HG03280 (cell line): ENCODE results near the gene ADK.
"Not testable (repeated sequence)": the region's sequence is repeated elsewhere in the genome, so short reads cannot be mapped to it uniquely, and the experiment has no call there.

ENCODE experiments used
- ATAC-seq: cut with Tn5 transposase; IDR thresholded peaks from one replicate; pipeline ENCODE4 v1.9.1; 2021; ENCODE audit warnings: mild to moderate bottlenecking, moderate library complexity; ENCODE audit not compliant: unreplicated experiment

Gene ADK

DNA sequence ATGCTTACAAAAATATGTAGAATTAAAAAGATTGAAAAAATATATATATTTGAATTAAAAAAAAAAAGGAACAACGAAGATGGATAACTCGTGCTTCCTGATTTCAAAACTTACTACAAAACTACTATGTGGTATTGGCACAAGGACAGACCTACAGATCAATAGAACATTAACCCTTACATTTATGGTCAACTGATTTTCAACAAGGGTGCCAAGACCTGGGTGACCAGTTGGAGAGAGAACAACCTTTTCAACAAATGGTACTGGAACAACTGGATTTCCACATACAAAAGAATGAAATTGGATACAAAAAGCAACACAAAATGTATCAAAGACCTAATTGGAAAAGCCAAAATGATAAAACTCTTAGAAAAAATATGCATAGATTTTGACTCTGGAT, 10.5 kb upstream of the ADK start:
- no peak for ATAC-seq

DNA sequence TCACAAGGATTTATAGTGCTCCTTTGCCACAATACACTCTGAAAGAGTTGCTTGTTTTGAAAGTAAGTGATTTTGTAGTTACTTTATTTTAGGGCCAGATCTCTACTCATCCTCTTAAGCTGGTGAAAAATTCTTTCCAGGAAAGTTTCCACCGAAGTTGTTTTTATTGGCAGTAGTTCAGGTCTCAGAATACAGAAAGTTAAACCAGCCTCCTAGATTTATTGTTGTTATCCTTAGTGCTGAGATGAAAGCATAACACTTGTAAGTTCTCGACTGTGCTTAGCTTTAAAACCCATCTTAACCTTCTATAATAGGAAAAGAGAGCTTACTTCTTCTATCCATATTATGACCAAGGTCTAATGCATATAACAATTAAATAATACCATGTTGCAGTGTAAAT, 5.9 kb upstream of the ADK start:
- ATAC-seq, result no peak

DNA sequence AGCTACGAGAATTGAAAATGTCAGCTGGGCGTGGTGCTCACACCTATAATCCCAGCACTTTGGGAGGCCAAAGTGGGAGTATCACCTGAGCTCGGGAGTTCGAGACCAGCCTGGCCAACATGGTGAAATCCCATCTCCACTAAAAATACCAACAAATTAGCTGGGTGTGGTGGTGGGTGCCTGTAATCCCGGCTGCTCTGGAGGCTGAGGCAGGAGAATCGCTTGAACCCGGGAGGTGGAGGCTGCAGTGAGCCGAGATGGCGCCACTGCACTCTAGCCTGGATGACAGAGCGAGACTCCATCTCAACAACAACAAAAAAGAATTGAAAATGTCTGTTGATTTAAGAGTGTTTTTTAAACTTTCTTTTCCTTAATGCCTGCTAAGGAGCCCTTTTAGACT, 4.0 kb upstream of the ADK start:
- not testable (repeated sequence) for ATAC-seq

DNA sequence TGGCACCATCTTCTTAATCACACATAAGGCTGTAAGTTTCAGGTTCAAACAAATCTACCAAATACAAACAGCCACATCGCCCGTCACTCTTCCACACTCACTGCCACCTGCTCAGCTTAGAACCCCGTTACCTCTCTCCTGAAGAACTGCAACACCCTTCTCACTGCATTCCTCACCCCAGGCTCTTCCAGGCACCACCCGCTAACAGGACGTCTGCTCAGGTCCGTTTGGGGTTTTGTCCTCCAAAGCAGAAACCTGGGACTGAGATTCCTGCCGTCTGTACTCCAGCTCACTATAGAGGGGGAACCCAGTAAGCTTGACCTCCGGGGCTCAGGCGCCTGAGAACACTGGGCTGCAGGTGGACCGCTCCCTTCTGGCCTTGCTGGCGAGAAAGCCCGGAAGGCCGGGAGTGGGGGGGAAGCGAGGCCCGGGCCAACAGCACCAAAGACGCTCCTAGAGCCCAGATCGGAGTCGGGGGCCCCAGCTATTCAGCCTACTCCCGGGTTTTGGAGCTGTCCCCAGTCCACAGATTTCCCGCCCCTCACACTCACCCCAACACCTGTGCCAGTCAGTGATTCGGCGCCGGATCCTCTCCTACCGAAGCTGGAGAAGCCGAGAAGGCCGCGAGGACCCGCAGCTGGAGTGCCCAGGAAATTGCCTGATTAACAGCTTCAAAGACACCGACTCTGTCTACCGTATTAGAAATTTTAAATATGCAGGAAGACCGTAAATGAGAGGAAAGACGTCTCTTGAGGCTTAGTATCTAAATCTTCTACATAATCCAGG, 624 bp upstream of the ADK start, which contains the start of gene AP3M1:
Gene AP3M1 (minus strand): TSS at position 625 of the 786 bp plus-strand sequence. CDS start 12,449 bp downstream, outside the sequence.
- peak; percentile 38 for ATAC-seq

DNA sequence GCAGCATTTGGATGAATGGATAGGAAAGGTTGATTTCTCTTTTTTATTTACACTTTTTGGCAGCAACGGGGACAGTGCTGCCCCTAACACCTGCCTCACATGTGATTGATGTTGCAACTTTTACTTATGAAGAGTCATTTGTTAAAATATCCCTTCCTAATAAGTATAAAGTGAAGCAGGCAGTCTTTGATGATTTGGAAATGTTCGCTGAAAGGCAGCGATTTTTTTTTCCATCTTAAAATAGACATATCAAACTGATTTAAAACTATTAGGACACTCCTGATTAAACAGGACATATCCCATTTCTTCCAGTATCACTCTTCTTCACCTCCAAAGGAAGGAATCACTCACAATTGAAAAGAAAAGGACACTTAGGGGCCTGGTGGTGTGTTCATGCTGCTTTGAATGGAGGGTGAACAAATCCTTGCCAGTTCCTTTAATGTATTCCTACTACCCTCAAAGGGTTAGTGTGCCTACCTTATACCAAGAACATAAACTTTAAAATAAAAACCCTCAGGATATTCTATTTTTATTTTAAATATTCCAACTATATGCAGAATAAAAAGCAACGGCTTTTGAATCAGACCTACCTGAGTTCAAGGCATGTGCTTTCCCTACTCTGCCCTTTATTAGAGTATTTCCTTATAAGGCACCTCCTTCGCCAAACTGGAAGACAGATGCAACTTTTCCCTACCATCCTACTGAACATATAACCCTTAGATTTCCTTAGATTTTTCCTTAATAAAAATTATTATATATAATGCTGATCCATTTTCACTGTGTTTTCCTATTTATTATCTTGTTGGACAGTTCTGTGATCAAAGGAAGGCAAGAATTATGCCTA, 1.1 kb downstream of the ADK start:
- no peak for ATAC-seq

DNA sequence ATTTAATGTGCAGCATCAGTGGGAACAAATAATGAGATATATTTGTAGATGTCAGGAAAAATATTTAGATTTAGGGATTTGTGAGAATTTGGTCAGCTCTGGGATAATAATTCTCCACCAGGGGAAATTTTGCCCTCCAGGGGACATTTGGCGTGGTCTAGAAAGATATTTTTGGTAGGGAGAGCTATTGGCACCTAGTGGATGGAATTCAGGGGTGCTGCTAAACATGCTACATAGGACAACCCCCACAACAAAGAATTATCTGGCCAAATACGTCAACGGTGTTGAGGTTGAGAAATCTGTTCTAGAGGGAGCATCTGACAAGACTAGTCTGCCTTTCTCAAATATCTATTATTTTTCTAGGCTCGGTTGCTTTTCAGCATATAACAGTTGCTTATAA, 2.1 kb downstream of the ADK start:
- ATAC-seq, result no peak

DNA sequence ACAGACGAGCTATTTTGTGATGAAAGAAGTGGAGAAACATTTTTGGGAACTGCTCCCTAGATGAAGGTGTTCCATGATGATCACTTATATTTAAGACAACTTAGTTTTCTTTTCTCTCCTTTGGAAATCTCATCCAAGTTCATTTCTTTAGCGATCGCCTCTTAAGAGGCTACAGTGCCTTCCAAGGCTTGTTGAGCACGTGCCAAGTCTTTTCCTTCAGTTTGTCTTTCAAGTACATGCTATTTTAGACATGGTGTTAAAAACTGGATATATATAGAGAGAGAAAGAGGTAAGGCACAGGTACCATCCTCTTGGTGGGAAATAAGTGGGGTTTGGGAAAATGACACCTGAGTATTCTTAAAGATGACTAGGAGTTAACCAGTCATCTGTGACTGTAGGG, 2.7 kb downstream of the ADK start:
- no peak for ATAC-seq

DNA sequence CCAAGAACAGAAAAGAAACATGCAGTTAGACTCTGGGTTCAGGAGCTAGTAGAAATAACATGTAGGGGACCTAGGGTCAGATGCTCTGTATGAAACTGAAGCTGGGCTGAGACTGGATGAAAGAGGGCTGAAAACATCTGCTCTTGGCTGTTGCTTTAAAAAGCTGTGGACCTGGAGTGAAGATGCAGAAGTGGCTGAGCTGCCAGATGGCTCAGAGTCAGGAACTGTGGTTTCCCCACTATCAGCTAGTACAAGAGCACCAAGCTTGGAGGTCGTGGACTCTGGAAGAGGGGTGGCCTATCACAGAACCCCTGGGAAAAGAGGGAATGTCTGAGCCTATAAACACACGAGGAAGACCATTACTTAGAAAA, 5.9 kb downstream of the ADK start:
- ATAC-seq, result no peak

DNA sequence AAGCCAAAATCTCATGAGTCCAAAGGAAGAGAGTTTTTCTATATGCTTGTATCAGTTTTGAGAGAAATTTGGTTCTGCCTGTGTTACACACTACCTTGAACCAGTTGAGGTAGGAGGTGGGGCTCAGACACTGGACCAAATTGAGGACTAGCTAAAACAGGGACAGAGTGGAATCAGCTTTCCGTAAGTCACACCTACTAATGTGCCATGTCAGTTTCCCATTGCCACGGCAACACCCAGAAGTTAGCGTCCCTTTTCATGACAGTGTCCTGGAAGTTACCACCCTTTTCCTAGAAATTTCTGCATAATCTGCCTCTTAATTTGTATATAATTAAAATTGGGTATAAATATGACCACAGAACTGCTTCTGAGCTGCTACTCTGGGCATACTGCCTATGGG, 9.0 kb downstream of the ADK start:
- no peak for ATAC-seq

DNA sequence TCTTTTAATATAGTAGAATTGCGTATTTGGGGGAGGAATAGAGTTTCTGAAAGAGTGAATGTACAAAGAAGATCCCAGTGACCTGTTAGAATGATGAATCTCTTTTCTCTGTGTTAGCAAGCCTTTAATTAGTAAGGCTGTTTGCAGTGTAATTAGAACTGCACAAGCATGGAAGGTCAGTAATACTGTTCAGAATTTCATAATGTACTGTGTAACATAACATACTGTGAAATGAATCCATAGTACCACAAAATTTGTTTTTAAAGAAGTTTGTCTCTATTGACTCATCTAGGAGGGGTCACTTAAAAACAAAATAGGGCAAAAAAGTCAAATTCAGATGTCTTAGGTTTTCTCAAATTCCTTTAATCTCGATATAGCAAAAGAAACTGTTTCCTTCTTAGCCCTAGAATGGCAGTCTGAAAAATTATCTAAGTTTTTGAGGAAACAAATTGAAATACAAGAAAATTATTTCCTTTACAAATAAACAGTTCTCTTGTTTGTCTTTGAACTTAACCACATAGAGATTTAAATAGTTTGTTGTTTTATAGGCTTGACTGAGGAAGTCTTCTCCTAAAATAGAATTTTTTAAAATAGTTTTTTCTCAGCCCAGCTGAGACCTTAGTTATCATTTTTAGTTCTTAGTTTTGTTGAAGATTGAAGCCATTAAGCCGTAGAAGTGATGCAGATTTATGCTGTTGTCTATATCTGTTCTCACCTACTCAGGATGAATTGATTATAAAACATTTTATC, 12.5 kb downstream of the ADK start:
- no peak for ATAC-seq

DNA sequence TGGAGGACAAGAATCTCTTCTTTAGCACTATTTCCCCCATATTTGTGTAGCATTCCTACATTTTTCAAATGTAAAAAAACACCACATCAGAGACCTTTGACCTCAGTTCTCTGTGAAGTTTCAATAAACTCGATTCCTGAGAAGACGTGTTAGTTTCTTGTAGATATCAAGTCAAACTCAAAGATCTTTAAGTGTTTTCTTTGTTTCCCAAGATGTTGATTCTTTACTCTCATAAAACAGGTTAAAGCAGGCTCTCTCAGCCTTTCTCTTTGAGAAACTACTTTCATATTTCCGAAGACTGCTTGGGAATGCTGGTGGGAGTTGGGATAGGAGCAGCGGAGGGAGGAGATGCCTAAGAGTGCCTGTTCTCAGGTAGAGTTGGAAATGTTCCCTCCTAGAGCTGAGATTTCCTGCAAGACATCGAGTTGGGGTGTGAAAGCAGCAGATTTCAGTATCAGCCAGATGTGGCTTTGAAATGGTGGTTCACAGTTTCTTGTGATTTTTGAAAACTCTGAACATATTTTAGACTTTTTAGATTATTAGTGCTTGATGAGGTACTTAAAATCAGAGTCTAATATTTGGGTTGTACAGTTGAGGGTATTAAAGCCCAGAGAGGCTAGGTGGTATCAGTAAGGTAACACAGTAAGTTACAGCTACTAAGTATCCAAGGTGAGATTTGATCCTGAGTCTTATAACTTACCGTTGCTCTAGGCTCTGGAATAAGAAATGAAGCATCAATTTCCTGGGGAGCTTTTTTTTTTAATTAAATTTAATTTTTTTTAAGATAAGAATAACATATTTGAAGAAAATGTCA, 13.9 kb downstream of the ADK start:
- ATAC-seq, result no peak

DNA sequence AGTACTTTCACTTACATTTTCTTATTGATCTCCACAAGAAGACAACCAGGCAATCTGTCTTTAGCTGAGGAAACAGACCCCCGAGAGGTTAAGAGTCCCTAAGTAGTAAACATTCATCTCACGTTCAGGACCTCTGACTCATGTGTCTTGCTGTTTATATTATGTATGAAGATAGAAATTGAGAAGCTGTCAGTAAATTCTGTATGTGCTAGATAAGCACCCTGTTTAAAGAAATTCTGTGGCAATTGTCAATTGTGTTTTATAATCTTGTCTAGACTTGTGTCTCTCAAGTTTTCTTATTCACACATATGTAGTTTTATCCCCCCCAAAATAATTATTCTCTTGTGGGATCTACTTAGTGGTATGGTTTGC, 14.5 kb downstream of the ADK start:
- no peak for ATAC-seq

DNA sequence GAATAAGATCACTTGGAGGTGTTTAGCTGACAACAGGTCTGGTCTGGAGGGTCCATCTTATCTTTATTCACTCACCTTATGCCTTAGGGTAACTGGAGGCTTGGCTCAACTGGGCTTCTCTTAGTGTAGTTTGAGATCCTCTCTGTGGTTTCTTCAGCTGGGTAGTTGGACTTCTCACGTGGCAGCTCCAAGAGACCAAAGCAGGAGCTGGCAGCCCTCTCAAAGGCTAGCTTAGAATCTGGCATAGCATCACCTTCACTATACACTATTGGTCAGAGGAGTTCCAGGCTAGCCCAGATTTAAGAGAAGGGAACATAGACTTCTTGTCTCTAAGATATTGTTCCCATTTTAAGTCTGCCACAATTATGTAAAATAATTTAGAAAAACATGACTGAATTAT, 16.4 kb downstream of the ADK start:
- ATAC-seq, result no peak

DNA sequence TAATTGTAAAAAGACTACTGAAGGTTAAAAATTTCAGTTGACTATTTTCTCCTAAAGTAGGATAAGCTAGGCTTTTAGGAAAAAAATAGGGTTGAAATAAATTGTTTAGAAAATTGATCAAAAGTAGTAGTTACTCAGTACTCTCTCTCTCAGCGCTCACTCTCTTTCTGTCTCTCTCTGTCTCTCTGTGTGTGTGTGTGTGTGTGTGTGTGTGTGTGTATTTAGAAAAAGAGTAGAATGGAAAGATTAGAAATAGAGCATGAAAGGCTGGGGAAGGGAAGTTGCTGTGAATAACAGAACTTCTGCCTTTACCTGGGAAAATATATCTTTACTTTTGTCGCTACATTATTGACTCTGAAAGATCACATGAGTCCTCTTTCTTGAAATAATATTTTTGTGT, 20.6 kb downstream of the ADK start:
- no peak for ATAC-seq

DNA sequence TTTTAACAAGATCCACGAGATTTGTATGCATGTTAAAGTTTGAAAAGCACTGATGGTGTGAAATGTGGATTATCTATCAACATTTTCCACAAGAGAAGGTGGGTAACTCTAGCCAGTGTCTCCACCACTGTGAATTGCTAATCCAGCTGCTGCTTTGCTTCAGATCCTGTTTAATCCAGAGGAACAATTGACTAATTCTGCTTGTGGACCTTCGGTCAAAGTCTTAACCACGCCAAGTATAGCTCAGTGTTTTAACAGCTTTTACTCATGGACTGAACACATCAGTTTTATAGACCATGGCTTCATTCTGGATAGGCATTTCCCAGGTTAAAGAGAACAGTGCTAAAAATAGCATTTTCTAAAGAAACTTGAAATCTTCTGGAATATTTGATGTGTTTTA, 23.5 kb downstream of the ADK start:
- no peak for ATAC-seq

DNA sequence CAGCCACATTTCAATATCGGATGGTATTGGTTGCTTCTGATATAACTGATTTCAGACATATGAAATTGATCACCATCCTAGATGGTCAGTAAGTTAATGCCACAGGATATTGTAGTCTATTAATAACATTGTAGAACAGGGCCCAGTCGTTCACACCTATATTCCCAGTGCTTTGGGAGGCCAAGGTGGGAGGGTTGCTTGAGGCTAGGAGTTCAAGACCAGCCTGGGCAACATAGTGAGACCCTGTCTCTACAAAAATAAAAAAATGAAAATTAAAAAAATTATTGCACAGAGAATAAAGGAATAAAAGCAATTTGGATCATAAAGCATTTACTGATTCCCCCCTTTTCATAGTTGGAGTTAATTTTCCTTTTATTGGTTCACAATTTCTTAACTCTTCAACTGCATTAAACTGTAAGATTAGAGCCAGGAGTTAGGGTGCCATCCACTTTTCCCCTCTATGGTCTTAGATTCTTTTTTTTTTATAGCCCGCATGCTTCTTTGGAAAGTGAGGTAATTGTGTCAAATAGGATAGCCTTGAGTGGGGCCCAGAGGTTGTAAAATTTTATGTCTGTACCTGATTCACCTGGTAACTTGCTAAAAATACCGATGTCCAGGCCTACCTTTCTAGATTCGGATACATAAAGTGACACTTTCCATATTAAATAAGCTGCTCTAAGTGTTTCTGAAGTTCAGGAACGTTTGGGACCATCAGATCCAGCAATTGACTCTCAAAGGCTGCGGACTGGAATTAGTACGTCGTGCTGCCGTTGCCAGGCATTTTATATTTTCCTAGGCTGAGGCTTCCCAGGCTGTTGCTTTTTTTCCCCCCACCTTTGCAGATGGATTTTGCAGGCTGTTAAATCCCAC, 24.7 kb downstream of the ADK start:
- no peak for ATAC-seq

DNA sequence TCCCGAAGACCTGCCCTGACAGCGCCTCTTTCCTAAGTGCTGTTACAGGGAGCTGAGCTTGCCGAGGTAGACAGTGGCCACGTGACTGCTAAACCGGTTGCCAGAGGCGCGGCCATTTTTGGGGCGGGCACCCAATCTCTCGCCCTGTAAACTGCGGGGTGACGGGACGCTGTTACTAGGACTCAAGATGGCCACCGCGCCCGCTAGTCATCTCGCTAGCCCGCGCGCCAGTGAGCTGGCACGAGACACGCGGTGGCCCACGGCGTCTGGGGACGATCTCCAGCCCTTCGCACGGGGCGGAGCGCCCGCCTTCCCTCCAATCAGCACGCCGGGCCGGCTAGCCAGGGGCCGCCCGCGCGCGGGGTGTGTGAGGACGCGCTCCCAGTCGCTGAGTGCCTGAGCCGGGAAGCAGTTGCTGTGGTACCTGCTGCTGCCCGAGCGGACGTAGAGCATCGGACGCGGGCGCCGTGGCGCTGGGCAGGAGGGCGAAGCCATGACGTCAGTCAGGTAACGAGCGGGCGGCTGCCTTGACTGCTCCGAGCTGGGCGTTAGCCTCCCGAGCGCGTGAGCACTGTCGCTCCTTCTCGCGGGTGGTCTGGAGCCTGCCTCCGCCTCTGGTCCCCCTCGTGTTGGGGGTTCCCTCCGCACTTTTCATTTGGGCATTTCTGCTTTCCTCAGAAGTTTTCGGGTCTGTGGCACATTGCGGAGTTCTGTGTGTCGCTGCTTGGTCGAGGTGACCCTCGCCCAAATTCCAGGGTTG, 25.5 kb downstream of the ADK start:
- ATAC-seq, result peak; percentile 91

DNA sequence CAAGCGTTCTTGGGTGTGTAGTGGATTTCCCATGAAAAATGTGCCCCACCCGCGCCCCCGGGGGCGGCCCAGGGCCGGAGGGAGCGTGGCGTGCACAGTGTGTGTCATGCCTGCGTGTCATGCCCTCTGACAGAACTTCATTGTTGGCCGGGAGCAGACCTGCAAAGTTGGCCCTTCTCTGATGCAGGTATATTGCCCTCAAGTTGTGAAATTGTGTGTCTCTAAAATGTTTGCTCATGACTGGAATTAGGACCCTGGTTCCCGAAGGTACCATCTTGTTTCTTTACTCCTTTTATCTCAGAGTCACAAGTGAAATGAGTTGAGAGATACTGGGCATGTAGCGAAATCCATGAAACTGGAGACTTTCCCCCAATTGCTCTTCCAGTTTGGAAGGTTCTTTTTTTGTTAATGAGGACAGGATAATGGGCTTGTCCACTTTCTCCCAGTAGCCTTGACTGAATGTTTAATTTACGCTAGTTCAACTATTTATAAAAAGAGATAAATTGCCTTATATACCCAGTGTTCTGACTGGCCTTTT, 26.2 kb downstream of the ADK start:
- ATAC-seq, result peak; percentile 22
